Measurements from ENCODE around the gene RHBDD3.

RHBDD3 gene

GRCh38 chr22:29260601-29261315 is 7.0 kb downstream of the RHBDD3 start (continued):
- TF ChIP-seq PATZ1 (tag by site-specific recombination; IDR thresholded peaks at IDR 0.05) (no peak), OSR2 (tag by site-specific recombination; IDR thresholded peaks at IDR 0.05) (no peak), ZNF157 (tag by site-specific recombination; IDR thresholded peaks at IDR 0.05) (no peak), HOXA7 (CRISPR knock-in tag; IDR thresholded peaks at IDR 0.05; ENCODE audit: borderline replicate concordance) (no peak), ZNF692 (tag by site-specific recombination; IDR thresholded peaks at IDR 0.05) (peak; percentile 83), ZNF302 (tag by site-specific recombination; IDR thresholded peaks at IDR 0.05; ENCODE audit: low read depth) (no peak), HIC1 (tag by site-specific recombination; IDR thresholded peaks at IDR 0.05) (peak; percentile 53; the same call in 1 of the 2 replicates), ZNF629 (tag by site-specific recombination; IDR thresholded peaks at IDR 0.05) (no peak), ZNF513 (tag by site-specific recombination; IDR thresholded peaks at IDR 0.05) (no peak), ZNF514 (tag by site-specific recombination; IDR thresholded peaks at IDR 0.05) (no peak)

- TF ChIP-seq ZIC2 (tag by site-specific recombination; IDR thresholded peaks at IDR 0.05) = peak; percentile 19; the same call in 1 of the 2 replicates
- TF ChIP-seq GLIS1 (tag by site-specific recombination; IDR thresholded peaks at IDR 0.05) = peak; percentile 32
- TF ChIP-seq ZNF416 (tag by site-specific recombination; IDR thresholded peaks at IDR 0.05) = no peak
- no peak for TF ChIP-seq REPIN1 (tag by site-specific recombination; IDR thresholded peaks at IDR 0.05; ENCODE audit: low read depth)
- no peak for TF ChIP-seq WT1 (tag by site-specific recombination; IDR thresholded peaks at IDR 0.05)
- TF ChIP-seq EGR2 (tag by site-specific recombination; IDR thresholded peaks at IDR 0.05; ENCODE audit: low read depth) = 0 out of 2 replicates have a peak, but pooled peaks have one; percentile 22
- no peak for TF ChIP-seq ZNF785 (tag by site-specific recombination; IDR thresholded peaks at IDR 0.05)
- TF ChIP-seq ZNF664 (tag by site-specific recombination; IDR thresholded peaks at IDR 0.05) = no peak
- TF ChIP-seq AEBP2 (tag by site-specific recombination; IDR thresholded peaks at IDR 0.05; ENCODE audit: borderline replicate concordance) = no peak
- no peak for TF ChIP-seq ZNF510 (tag by site-specific recombination; IDR thresholded peaks at IDR 0.05; ENCODE audit: insufficient replicate concordance)
- TF ChIP-seq ZFHX2 (tag by site-specific recombination; conservative IDR thresholded peaks at IDR 0.05) = peak; percentile 28; the same call in 1 of the 2 replicates
- Histone ChIP-seq H3K4me1 (ENCODE audit: control insufficient read depth, insufficient read depth, low read length) (no peaks in the 10 kb centered on the region), H3K9me3 (ENCODE audit: control insufficient read depth, insufficient read depth, low read depth, low read length) (no peaks in the 10 kb centered on the region), H3K27ac (ENCODE audit: extremely low read depth, low read depth, low read length) (no peak overlapping the region), H3K4me3 (ENCODE audit: low read depth, low read length) (no peak overlapping the region), H3K36me3 (ENCODE audit: control insufficient read depth in 2 of 2, insufficient read depth in 1 of 2, low read length in 2 of 2) (peaks cover 19 to 47% of the 10 kb centered on the region in 2 experiments; a peak in 2 of 3 replicates)
- ChIA-PET POLR2A (no interaction called here), CTCF (interaction anchor here (0.6 kb wide), 1 partner anchor 25 kb away, joined by 4 read pairs; no protein-coding TSS in a partner anchor)
These were observed 7.7 kb downstream of the RHBDD3 start for GRCh38 chr22:29260031-29260560.

Measured in HEK293 (cell line).